ENCODE results near the gene RNF130.

- TF ChIP-seq CTCF (IDR thresholded peaks at IDR 0.05) (no peak), POLR2AphosphoS5 (IDR thresholded peaks at IDR 0.05) (no peak), POLR2A (IDR thresholded peaks at IDR 0.05) (no peak)
These were observed 64.0 kb downstream of the RNF130 start for GRCh38 chr5:180007582-180007981.
